IPS-11a (cell line): ENCODE measurements around the gene SOBP.
A peak's percentile ranks its signal among the peaks of the same experiment; 100 is the strongest.

Experiments used
- H3K4me3 ChIP-seq: one replicate; pipeline ENCODE4 v1.5.1; 2013; ENCODE audit warnings: low read depth, low read length, control low read depth

SOBP gene

GRCh38 chr6:107633680-107634323, 143.9 kb downstream of the SOBP start:
- no peak overlapping the region for H3K4me3 ChIP-seq

GRCh38 chr6:107634324-107635056, 144.6 kb downstream of the SOBP start:
- peak overlapping the region; percentile 6 for H3K4me3 ChIP-seq

DNA sequence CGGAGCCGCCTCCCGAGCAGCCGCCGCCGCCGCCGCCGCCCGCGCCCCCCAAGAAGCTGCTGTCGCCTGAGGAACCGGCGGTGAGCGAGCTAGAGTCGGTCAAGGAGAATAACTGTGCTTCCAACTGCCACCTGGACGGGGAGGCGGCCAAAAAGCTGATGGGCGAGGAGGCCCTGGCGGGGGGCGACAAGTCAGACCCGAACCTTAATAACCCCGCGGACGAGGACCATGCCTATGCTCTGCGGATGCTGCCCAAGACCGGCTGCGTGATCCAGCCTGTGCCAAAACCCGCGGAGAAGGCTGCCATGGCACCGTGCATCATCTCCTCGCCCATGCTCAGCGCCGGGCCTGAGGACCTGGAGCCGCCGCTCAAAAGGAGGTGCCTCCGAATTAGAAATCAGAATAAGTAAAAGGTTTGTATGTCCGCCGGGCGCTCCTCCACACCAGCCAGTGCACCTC, 145.2 kb downstream of the SOBP start:
- H3K4me3 ChIP-seq = no peak overlapping the region

DNA sequence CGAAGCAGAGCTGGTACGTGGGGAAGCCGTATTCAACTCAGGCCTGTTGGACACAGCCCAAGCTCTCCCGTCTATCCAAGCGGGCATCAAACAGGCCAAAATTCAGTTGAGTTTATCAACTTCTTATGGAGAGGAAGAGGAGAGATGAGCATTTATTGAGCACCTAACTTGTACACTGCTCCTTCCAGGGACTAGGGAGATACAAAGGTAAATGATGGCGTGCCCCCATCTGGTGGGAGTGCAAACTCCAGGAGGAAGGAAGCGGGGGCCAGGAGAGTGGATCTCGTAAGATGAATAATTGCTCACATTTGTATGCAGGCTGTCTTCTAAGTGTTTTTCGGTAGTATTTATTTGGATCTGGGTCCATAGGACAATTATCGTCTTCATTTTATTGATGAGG, 146.6 kb downstream of the SOBP start:
- no peak overlapping the region for H3K4me3 ChIP-seq

- H3K4me3 ChIP-seq = no peak overlapping the region
Measured at GRCh38 chr6:107637316-107638315, 147.7 kb downstream of the SOBP start.

DNA sequence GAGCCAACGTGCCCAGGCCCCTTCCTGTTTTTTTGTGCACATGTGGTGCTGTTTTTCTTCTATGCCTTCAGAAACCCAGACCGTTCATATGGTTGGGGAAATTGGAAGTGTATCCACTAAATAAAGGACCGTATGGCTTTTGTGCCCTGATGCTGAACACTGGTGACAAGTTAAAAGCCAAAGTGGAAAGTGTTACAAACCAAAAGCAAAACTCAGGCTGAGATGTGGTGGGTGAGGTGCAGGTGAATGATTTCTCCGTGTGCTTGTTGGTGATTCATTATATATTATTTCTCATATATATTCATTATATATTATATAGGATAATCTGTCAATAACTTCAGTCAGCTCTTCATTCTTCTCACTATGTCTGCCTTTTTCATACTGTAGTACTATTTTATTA, 148.6 kb downstream of the SOBP start:
- no peak overlapping the region for H3K4me3 ChIP-seq

GRCh38 chr6:107639511-107639910, 149.6 kb downstream of the SOBP start:
- H3K4me3 ChIP-seq = no peak overlapping the region

DNA sequence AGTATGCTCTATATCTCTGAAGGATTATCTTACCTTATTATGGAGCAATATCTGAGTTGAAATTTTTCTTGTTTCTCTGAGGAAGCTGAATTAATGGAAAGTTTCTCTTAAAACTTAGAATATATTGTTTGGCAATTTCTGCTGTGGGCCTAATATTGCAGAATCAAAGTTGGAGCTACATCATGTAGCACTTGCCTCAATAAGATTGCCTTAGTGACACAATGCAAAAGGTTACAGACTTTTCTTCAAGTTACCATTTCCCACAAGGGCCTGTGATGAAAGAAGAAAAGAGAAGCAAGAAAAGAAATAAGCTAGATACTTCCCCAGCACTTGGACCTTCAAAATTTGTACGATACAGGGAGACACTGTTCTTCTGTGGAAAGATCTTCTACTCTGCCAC, 151.2 kb downstream of the SOBP start:
- no peak overlapping the region for H3K4me3 ChIP-seq

- H3K4me3 ChIP-seq = no peak overlapping the region
Measured at GRCh38 chr6:107641500-107641941, 151.6 kb downstream of the SOBP start.

GRCh38 chr6:107642095-107642860, 152.4 kb downstream of the SOBP start:
- H3K4me3 ChIP-seq = no peak overlapping the region

DNA sequence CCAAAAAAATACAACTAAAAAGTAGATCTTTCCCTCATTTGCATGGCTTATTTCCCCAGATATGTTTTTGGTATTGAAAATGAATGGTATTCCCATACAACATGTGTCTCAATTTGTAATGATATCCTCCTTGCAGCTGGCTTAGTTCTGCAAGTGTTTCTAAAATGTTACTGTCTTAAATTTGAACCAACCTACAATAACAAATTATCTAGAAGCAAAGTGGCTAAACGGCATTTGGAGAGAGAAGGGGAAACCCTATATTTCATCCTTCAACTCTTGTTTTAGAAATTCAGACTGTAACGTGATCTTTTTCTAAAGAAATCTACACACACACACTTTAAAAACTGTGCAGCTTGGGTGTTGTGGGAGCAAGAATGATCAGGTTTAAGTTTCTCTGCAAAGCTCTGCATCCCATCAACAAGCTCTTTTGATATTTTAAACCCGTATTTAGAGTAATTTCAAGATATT, 153.0 kb downstream of the SOBP start:
- no peak overlapping the region for H3K4me3 ChIP-seq

DNA sequence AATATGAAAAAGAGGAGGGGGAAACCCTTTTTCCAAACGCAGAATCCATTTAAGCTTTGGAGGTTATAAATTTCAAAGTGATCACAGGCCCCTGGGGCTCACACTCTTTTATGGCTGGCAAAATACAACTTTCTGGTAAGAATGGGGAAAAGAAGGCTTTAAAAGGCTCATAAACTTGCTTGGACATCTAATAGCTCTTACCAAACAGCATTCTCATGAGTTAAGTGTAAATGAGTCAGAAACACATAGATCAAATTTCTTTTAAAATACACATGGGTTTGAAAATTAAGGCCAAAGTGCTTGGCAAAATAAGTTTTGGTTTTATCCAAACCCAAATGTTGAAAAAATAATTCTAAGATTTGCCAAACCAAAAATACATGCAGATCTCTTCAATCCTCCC, 154.6 kb downstream of the SOBP start:
- H3K4me3 ChIP-seq = no peak overlapping the region

DNA sequence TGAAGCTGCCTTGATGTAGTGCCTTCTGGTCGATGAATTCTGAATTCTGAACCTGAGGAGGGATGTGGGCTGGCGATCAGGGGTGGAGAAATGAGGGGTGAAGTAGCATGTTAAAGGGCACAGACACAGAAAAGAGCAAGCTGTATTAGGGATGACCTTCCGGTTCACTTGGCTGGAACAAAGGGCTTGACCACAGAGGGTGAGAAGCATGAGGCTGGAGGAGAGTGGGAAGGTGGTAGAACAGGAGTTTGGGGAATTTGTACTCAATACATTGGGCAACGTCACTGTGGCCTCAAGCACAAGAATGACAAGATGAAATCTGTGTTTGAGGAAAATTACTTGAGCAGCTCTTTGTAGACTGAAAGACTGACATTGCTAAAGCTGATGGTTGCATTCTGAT, 155.8 kb downstream of the SOBP start:
- H3K4me3 ChIP-seq = no peak overlapping the region

GRCh38 chr6:107646176-107646575, 156.3 kb downstream of the SOBP start:
- no peak overlapping the region for H3K4me3 ChIP-seq

- no peak overlapping the region for H3K4me3 ChIP-seq
Measured at GRCh38 chr6:107646776-107647438, 157.0 kb downstream of the SOBP start.

DNA sequence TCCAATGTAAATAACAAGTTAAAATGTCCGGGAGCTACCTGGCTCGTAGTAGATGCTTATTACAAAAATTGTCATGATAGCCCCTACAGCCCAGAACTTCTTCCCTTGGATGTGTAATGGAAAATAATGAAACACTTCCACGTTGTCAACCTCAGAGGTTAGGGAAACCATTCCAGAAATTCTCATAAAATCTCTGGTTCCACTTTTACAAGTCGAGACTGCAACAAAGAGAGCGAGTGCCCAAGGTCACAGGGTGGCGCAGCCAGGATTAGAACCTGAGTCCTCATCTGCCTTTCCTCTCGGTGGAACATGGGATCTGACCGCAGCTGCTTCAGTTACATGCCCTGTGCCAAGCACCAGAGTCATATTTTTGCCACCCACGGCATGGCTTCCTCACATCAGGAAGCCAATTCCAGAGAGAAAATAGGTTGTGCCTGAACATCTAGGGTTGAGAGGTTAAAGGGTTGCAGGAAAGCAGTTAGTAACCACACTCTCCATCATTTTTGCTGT, 157.6 kb downstream of the SOBP start:
- no peak overlapping the region for H3K4me3 ChIP-seq

- no peak overlapping the region for H3K4me3 ChIP-seq
Measured at GRCh38 chr6:107648983-107649382, 159.1 kb downstream of the SOBP start.

DNA sequence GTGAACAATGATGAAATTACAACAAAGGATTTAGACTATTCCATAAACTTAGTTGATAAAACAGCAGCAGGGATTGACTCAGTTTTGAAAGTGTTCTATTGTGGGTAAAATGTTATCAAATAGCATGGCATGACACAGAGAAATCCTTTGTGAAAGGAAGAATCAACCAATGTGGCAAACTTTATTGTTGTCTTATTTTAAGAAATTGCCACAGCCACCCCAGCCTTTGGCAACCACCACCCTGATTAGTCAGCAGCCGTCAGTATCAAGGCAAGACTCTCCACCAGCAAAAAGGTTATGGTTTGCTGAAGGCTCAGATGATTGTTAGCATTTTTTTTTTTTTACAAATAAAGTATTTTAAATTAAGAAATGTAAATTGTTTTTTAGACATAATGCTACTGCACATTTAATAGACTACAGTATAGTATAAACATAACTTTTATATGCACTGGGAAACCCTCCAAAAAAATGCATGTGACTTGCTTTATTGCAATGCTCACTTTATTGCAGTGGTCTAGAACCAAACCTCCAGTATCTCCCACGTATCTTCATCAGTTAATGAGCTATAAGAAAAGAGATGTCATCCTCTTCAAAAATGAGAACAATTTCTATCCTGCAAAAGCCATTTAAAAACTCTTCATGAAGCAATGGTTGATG, 162.7 kb downstream of the SOBP start:
- H3K4me3 ChIP-seq = no peak overlapping the region

GRCh38 chr6:107653183-107653580, 163.3 kb downstream of the SOBP start:
- H3K4me3 ChIP-seq = no peak overlapping the region
